ENCODE measurements around the gene TSKU.

GRCh38 chr11:76786441-76787014 lies 3.4 kb downstream of the TSKU start:
- TF ChIP-seq, protein P1, sequence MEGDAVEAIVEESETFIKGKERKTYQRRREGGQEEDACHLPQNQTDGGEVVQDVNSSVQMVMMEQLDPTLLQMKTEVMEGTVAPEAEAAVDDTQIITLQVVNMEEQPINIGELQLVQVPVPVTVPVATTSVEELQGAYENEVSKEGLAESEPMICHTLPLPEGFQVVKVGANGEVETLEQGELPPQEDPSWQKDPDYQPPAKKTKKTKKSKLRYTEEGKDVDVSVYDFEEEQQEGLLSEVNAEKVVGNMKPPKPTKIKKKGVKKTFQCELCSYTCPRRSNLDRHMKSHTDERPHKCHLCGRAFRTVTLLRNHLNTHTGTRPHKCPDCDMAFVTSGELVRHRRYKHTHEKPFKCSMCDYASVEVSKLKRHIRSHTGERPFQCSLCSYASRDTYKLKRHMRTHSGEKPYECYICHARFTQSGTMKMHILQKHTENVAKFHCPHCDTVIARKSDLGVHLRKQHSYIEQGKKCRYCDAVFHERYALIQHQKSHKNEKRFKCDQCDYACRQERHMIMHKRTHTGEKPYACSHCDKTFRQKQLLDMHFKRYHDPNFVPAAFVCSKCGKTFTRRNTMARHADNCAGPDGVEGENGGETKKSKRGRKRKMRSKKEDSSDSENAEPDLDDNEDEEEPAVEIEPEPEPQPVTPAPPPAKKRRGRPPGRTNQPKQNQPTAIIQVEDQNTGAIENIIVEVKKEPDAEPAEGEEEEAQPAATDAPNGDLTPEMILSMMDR (IDR thresholded peaks at IDR 0.05), result no peak
- TF ChIP-seq POLR2A (IDR thresholded peaks at IDR 0.05), result no peak
